DMS 273 (cell line): ENCODE data around the gene LRRC4.

Source experiments
- DNase-seq: peaks from one replicate; lab custom pipeline; 2025; ENCODE audit not compliant: unreplicated experiment; lab: John Stamatoyannopoulos, UW

LRRC4 gene

GRCh38 chr7:128030654-128031611 lies at the start of gene LRRC4:
Gene LRRC4, minus strand, starts transcription at chr7:128031437. Its CDS starts 797 bp downstream, at chr7:128030640.
- DNase-seq = peak; percentile 93

GRCh38 chr7:128080169-128080568 lies 48.9 kb upstream of the LRRC4 start:
- no peak for DNase-seq

- DNase-seq = no peak
Observed at GRCh38 chr7:128078309-128078708, 47.1 kb upstream of the LRRC4 start.

- peak; percentile 29 for DNase-seq
Observed at GRCh38 chr7:128076796-128077271, 45.6 kb upstream of the LRRC4 start.

- no peak for DNase-seq
Observed at GRCh38 chr7:128076196-128076795, 45.1 kb upstream of the LRRC4 start.

- DNase-seq = peak; percentile 37
Observed at GRCh38 chr7:128075242-128076095, 44.2 kb upstream of the LRRC4 start.

- DNase-seq = no peak
Observed at GRCh38 chr7:128074736-128075135, 43.5 kb upstream of the LRRC4 start.

- DNase-seq = no peak
Observed at GRCh38 chr7:128074336-128074735, 43.1 kb upstream of the LRRC4 start.

- no peak for DNase-seq
Observed at GRCh38 chr7:128073671-128074310, 42.6 kb upstream of the LRRC4 start.

- no peak for DNase-seq
Observed at GRCh38 chr7:128071801-128072200, 40.6 kb upstream of the LRRC4 start.

GRCh38 chr7:128071376-128071775 lies 40.1 kb upstream of the LRRC4 start:
- DNase-seq = no peak

- no peak for DNase-seq
Observed at GRCh38 chr7:128069373-128070364, 38.4 kb upstream of the LRRC4 start.

GRCh38 chr7:128068785-128069184 lies 37.5 kb upstream of the LRRC4 start:
- no peak for DNase-seq

GRCh38 chr7:128067983-128068382 lies 36.7 kb upstream of the LRRC4 start:
- DNase-seq = no peak

- no peak for DNase-seq
Observed at GRCh38 chr7:128066858-128067257, 35.6 kb upstream of the LRRC4 start.

- no peak for DNase-seq
Observed at GRCh38 chr7:128066395-128066794, 35.2 kb upstream of the LRRC4 start.

- DNase-seq = no peak
Observed at GRCh38 chr7:128065872-128066271, 34.6 kb upstream of the LRRC4 start.

GRCh38 chr7:128063088-128063487 lies 31.9 kb upstream of the LRRC4 start:
- DNase-seq = no peak

- no peak for DNase-seq
Observed at GRCh38 chr7:128060018-128060417, 28.8 kb upstream of the LRRC4 start.
